ENCODE measurements around the gene AKT1S1.

AKT1S1 gene

DNA sequence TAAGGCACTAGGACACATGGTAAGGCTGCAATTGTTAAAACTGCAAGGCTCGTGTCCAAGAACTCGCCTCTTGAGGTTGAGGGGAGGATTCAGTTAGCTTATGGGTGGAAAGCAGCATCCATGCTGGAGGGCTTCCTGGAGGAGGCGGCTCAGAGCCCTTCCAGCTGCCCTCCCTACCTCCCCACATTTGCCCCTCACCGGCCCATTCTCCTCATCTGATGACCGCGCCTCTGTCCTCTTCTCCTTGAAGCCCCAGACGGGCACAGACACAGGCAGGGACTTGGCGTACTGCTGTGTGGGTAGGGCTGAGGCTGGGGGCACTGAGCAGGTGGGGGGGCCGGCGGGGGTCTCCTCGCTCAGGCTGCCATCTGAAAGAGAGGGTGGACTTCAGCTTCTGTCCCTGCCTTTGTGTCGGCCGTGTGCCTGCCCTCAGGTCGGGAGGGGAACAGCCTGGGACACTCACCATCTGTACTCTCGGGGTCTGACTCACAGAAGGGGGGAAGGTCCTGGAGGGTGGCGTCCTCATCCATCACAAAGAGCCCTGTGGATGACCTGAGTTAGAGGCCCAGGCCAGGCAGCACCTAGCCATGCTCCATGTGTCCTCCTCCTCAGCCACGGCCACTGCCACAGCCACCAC is 5.7 kb downstream of the AKT1S1 start:
- CTCF ChIA-PET = interaction anchor here (1.5 kb wide), 1 partner anchor 17 kb away, joined by 4 read pairs; no protein-coding TSS in a partner anchor

DNA sequence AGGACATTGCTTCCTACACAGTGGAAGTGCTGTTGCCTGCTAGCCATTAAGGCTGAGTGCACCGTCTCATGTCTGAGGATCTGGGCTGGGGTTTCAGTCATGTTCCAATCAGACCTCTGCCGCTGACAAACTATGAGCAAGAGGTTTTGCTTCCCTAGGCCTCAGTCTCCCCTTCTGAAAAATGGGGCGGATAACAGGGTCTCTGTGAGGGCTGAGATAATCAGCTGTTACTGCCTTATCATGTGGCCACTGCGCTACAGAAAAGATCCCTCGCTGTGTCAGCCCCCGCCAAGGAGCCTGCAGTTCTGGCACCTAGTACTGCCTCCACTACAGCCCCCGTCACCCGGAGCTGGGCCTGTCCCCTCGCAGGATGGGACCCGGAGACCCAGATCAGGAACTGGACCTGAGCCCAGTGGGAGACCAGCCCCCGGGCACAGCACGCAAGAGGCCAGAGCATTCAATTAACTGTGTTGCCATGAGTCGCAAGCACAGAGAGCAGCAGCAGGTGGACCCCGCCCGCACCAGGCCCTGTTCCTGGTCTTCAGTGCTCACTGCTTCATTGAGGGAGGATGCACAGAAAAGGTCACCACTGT is 6.8 kb downstream of the AKT1S1 start:
- DNase-seq (ENCODE audit: extremely low spot score) = no peak
- TF ChIP-seq, protein P1, sequence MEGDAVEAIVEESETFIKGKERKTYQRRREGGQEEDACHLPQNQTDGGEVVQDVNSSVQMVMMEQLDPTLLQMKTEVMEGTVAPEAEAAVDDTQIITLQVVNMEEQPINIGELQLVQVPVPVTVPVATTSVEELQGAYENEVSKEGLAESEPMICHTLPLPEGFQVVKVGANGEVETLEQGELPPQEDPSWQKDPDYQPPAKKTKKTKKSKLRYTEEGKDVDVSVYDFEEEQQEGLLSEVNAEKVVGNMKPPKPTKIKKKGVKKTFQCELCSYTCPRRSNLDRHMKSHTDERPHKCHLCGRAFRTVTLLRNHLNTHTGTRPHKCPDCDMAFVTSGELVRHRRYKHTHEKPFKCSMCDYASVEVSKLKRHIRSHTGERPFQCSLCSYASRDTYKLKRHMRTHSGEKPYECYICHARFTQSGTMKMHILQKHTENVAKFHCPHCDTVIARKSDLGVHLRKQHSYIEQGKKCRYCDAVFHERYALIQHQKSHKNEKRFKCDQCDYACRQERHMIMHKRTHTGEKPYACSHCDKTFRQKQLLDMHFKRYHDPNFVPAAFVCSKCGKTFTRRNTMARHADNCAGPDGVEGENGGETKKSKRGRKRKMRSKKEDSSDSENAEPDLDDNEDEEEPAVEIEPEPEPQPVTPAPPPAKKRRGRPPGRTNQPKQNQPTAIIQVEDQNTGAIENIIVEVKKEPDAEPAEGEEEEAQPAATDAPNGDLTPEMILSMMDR (IDR thresholded peaks at IDR 0.05; ENCODE audit: control extremely low read depth, extremely low read depth, low read depth, missing control alignments) = no peak
- ChIA-PET POLR2A (no interaction called here), CTCF (interaction anchor here (1.5 kb wide), 1 partner anchor 16 kb away, joined by 4 read pairs; no protein-coding TSS in a partner anchor)

More for the DNA sequence above, 5.7 kb downstream of the AKT1S1 start:
- no peak for DNase-seq (ENCODE audit: extremely low spot score)
- TF ChIP-seq, protein P1 (IDR thresholded peaks at IDR 0.05; ENCODE audit: control extremely low read depth, extremely low read depth, low read depth, missing control alignments) = no peak
- POLR2A ChIA-PET = interaction anchor here (0.5 to 0.6 kb wide), 2 partner anchors 21 to 173 kb away, joined by 6 to 8 read pairs; no protein-coding TSS in a partner anchor

DNA sequence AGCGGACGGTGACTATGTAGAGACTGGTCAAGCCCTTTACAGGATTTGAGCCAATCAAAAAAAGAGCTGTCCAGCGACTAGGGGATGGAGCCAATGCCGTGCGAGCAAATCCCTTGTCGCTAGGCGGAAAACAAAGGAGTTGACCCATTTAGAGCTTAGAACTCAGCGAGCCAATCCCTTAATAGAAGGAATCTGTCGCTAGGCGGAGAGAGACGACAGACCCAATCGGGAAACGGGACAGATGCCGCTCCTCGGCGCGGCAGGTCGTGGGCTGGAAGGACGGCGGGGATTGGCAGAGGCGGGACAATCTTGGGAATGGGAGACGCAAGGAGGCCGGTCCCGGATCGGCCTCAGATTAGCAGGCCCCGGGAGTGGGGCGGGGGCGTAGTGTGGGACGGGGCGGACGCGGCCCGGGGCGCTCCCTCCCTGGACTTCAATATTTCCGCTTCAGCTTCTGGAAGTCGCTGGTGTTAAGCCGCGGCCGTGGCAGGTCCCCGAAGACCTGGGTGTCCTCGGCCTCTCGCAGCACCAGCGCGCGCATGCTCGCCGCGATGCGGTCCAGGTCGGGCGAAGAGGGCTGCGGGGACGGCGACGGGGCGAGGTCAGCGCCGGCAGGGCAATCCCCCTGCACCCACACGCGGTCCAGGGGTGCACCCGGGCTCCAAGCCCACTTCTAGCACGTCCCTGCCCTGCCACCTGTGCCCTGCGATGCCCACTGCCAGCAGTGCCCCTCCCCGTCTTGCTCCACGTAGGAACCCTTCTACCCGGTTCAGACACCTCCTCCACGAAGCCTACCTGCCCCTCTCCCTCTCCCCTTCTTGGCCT is 7.5 kb downstream of the AKT1S1 start:
- POLR2A ChIA-PET = interaction anchor here (0.6 to 1.3 kb wide), 8 partner anchors 11 to 485 kb away, joined by 3 to 11 read pairs (median 4); partner anchors contain the start of genes ATF5 and PTOV1

DNA sequence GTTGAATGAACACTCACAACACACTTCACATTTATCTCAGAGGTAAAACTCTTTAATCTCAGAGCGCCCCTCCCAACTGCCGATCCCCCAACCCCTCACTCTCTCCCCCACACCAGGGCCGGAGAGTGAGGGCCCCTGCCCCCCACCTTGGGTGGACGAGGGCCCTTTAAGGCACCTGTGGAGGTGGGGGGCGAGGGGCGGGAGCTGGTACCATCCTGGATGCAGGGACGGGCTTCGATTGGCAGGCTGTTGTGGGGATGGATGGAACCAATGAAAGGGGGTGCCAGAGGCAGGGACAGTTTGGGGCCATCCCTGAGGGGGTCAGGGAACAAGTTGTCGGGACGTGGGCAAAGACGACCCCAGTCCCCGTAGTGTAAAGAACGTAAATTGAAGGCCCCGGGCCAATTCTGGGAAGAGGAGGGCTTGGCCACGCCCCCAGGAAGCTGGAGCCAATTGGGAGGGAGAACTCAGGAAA is 8.1 kb downstream of the AKT1S1 start:
- TF ChIP-seq, protein P1 (IDR thresholded peaks at IDR 0.05; ENCODE audit: control extremely low read depth, extremely low read depth, low read depth, missing control alignments) = no peak
- ChIA-PET POLR2A (interaction anchor here (0.6 to 1.3 kb wide), 8 partner anchors 10 to 484 kb away, joined by 3 to 11 read pairs (median 4); partner anchors contain the start of genes ATF5 and PTOV1), CTCF (interaction anchor here (0.9 to 1.3 kb wide), 2 partner anchors 188 to 192 kb away, joined by 3 to 4 read pairs; partner anchors contain the start of gene PRMT1)
- no peak for DNase-seq (ENCODE audit: extremely low spot score)

More for the DNA sequence above, 7.5 kb downstream of the AKT1S1 start:
- TF ChIP-seq, protein P1 (IDR thresholded peaks at IDR 0.05; ENCODE audit: control extremely low read depth, extremely low read depth, low read depth, missing control alignments) = no peak
- DNase-seq (ENCODE audit: extremely low spot score) = peak; percentile 89
- CTCF ChIA-PET = interaction anchor here (0.9 to 1.3 kb wide), 2 partner anchors 189 to 193 kb away, joined by 3 to 4 read pairs; partner anchors contain the start of gene PRMT1

DNA sequence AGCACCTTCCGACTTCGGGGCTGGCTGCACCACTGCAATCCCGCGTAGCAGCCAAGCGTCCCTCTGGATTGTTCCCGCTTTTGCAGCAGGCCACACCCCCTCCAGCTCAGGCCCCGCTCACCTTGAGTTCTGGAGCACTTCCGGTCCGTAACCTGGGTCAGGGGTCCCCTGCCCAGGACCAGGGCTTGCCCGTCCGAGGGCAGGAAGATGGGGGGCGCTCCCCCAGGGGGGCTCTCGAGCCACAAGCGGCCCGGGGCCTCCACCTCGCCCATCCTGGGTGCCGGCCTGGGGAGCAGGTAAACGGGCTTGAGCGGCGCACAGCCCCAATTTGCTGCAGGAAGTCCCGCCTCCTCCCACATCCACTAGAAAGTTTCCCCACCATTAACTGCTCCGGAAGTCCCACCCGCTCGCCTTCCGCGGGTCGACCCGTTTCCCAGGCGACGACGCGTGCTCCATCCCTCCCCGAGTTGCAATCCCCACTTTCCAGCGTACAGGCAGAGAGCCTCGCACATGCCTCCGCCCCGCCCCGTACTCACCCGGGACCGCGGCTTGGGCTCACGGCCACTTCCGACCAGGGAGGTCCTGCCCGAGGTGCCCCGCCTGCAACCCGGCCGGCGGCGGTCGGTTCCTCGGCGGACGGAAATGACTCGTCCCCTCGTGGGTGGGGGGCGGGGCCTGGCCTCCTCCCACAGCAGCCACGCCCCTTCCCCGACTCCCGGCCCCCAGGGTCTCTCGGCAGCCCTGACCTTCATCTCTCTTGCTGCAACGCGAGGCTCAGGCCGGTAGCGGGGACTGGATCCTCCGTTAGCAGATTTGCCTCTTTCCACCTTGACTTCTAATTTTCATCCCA is 10.0 kb downstream of the AKT1S1 start, which contains the start of gene PNKP:
TSS of gene PNKP (minus strand) at position 644 of the 850 bp plus-strand sequence. CDS start at position 272, 372 bp downstream.
- TF ChIP-seq, protein P1 (IDR thresholded peaks at IDR 0.05; ENCODE audit: control extremely low read depth, extremely low read depth, low read depth, missing control alignments) = no peak
- POLR2A ChIA-PET = interaction anchor here (1.0 kb wide), 1 partner anchor 63 kb away, joined by 3 read pairs; no protein-coding TSS in a partner anchor

More for the DNA sequence above, 10.0 kb downstream of the AKT1S1 start, which contains the start of gene PNKP:
- CTCF ChIA-PET = interaction anchor here (1.0 kb wide), 1 partner anchor 9 kb away, joined by 4 read pairs; no protein-coding TSS in a partner anchor
- DNase-seq (ENCODE audit: extremely low spot score) = peak; percentile 95
